ENCODE results near the gene ICOSLG.
"Not testable (repeated sequence)": the region's sequence is repeated elsewhere in the genome, so short reads cannot be mapped to it uniquely, and the experiment has no call there.

The ICOSLG gene

DNA sequence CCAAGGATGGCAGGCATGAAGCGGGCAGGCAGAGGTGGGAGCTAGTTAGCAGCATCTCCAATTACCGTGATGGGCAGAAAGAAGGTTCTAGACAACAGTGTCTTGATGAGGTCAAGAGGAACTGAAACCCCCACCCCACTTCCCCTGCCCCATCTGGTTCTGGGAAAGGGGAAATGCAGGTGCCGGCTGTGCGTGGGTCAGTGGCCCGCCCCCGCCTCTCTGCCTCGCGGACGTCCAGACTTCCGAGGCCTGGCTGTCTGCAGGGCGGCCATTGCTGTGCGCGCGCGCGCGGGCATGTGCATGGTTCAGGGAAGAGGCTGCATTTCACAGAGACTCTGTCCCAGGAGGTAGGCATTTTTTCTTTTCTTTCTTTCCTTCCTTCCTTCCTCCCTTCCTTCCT lies 65.6 kb downstream of the ICOSLG start:
- DNase-seq, result not testable (repeated sequence)

All from CD4-positive, alpha-beta T cell treated with Interleukin-21 for 1 hour (primary cell).